Measurements from ENCODE around the gene IDUA.
"Not testable (repeated sequence)": the region's sequence is repeated elsewhere in the genome, so short reads cannot be mapped to it uniquely, and the experiment has no call there.

The IDUA gene

GRCh38 chr4:1033840-1034551 lies 47.2 kb downstream of the IDUA start:
- no peak for DNase-seq

GRCh38 chr4:1035510-1035909 lies 48.7 kb downstream of the IDUA start:
- no peak for DNase-seq

- no peak for DNase-seq
Measured at GRCh38 chr4:1036095-1036494, 49.3 kb downstream of the IDUA start.

GRCh38 chr4:1036976-1037810 lies 50.3 kb downstream of the IDUA start:
- DNase-seq, result no peak

GRCh38 chr4:1038948-1039492 lies 52.2 kb downstream of the IDUA start:
- no peak for DNase-seq

- no peak for DNase-seq
Measured at GRCh38 chr4:1039493-1040343, 52.9 kb downstream of the IDUA start.

GRCh38 chr4:1040344-1041146 lies 53.7 kb downstream of the IDUA start:
- DNase-seq, result no peak

- DNase-seq, result no peak
Measured at GRCh38 chr4:1041147-1041935, 54.5 kb downstream of the IDUA start.

GRCh38 chr4:1041936-1042330 lies 55.1 kb downstream of the IDUA start:
- DNase-seq, result no peak

- no peak for DNase-seq
Measured at GRCh38 chr4:1042352-1043055, 55.7 kb downstream of the IDUA start.

- no peak for DNase-seq
Measured at GRCh38 chr4:1043162-1043561, 56.3 kb downstream of the IDUA start.

- DNase-seq, result peak; percentile 91
Measured at GRCh38 chr4:1043651-1044468, 57.0 kb downstream of the IDUA start.

- DNase-seq, result no peak
Measured at GRCh38 chr4:1044469-1045192, 57.8 kb downstream of the IDUA start.

- DNase-seq, result no peak
Measured at GRCh38 chr4:1045193-1045594, 58.4 kb downstream of the IDUA start.

- DNase-seq, result no peak
Measured at GRCh38 chr4:1045595-1046201, 58.9 kb downstream of the IDUA start.

GRCh38 chr4:1046581-1047011 lies 59.8 kb downstream of the IDUA start:
- DNase-seq, result not testable (repeated sequence)

GRCh38 chr4:1047106-1047975 lies 60.5 kb downstream of the IDUA start:
- DNase-seq, result no peak

Data from MV-4-11 (cell line).